Dermis microvascular lymphatic vessel endothelial cell (primary cell): ENCODE data around the gene GAB2. TPM values are rescaled to one million over a fixed set of nuclear protein-coding genes. Genes with fewer than 3 reads are reported as not detected.
A peak's percentile ranks its signal among the peaks of the same experiment; 100 is the strongest.
"Not testable (repeated sequence)": the region's sequence is repeated elsewhere in the genome, so short reads cannot be mapped to it uniquely, and the experiment has no call there.

Source experiments
- DNase-seq, 2 donors: peaks; one replicate each; pipeline versions ENCODE4 v3.0.0 to v3.0.0-alpha.2; 2010; ENCODE audit warnings: low read depth in 2 of 2
- total RNA-seq: library from RNA; depleted of rRNA; stranded (reverse); fragments of >200 nt; gene quantifications from 2 replicates; pipeline ENCODE4 v1.2.1, GENCODE V29; 2014

Gene GAB2
- total RNA-seq, 1 donor from 2014 or later, result 11.4 TPM

DNA sequence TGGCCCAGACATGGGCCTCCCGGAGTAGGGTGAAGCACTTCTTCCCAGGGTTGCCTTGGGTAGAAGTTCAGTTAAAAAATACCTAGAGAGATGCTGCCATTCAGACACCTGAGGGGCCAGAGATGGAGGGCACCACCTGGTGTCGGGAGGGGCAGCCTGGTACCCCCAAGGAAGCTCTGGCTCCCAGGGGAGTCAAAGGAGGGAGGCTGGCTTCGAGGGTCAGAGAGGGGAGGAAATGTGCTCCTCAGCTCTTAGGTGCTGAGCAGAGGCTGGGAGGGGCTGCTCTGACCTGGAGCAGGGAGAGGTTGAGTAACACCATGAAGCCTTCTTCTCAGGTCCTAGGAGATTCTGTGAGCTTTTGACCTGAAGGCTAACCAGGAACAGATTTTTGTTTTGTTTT lies 227.8 kb downstream of the GAB2 start:
- DNase-seq, result no peak

GRCh38 chr11:78189174-78189724 lies 228.4 kb downstream of the GAB2 start:
- DNase-seq, result no peak

DNA sequence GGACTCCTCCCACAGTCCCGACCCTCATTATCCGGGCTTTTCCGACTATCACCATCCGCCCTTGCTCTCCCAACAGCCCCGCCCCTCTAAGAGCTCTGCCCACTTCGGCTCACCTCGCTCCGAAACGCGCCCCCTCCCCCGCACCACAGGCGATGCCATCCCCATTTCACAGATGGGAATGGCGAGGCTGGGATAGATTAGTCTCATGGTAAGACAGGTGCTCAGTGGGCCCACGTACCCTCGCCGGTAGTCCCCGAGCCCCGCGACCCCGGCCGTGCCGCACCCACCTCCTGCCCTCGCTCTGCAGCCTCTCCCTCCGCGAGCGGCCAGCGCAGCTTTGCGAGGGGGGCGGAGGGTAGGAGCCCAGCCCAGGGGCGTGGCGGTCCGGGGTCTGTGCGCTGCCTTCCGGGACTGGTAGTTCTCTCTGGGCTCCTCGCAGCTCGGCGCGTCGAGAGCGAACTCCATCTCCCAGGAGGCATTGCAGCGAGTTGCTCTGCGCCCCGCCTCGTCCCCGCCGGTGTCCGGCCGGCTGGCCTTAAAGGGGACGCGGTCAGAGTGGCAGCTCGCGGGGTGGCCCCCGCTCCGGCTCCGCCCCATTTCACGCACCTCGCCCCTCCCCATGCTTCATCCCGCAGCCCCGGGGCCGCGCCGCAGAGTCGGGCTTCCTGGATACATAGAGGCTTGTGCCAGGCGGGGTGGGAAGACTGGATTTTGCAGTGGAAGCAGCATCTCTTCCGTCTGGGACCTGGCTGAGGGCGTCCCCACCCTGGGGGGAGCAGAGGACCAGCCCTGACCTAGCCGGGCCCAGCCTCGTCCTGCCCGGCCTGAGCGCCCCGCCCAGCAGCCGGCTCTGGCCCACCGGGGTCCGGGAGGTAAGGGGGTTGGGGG lies 229.1 kb downstream of the GAB2 start, which contains the start of the genes KCTD21 and USP35:
TSS of gene KCTD21 (minus strand) at position 341 of the 888 bp plus-strand sequence. CDS start 14,072 bp downstream, outside the sequence.
TSS of gene USP35 (plus strand) at position 634 of the 888 bp plus-strand sequence. CDS start 7,327 bp downstream, outside the sequence.
- peak; percentile 93 to 98 for DNase-seq

DNA sequence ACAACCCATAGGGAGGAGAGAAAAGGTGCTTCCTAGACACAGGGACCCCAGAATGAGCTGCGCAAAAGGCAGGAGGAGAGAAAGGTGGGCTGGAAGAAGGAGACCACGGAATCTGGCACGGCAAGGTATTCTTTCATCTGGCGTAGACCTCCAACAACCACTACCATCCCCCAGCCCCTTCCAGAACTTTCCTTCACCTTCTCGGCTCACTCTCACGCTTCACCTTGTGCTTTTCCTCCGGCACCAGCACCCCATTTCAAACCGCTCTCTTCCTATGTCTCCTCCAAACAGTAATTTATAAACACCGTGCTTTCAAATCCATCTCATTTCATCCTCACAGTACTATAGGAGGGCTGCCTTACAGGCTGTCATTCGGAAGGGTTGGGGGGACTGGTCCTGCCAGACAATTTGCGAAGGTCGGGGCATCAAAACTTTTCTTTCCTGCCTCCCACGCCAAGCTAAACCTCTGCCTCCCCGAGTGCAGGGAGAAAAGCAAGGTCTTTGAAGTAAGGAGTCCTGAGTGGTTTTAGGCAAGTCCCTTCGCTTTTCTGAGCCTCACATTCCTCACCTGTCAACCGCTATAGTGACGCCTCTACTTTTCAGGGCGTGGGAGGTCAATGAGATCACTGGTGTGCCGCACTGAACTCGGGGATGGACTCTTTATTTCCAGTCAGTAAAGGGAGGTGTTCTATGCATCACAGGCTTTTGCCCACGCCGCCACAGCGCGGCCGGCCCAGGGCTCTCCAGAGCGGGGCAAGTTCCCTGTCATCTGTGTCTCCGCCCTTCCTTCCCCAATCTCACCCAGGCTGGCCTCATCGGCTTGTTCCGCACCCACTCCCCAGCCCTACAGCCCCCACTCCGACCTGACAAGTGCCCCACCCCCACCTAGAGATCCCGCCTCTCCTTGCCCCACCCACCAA lies 230.0 kb downstream of the GAB2 start:
- no peak for DNase-seq

DNA sequence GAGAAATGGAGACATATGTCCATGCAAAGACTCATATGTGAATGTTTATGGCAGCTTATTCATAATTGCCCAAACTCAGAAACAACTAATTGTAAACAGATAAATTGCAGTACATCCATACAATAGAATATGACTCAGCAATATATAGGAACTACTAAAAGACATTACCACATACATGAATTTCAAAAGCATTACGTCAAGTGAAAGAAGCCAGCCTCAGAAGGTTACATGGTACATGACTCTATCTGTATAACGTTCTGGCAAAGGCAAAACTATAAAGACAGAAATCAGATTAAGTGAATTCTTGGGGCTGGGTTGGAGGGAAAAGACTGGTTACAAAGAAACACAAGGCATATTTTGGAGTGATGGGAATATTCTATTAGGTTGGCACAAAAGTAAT lies 236.4 kb downstream of the GAB2 start:
- DNase-seq, result no peak

GRCh38 chr11:78180751-78181150 lies 236.9 kb downstream of the GAB2 start:
- DNase-seq, result no peak

- no peak for DNase-seq
Observed at GRCh38 chr11:78179459-78180071, 238.1 kb downstream of the GAB2 start.

DNA sequence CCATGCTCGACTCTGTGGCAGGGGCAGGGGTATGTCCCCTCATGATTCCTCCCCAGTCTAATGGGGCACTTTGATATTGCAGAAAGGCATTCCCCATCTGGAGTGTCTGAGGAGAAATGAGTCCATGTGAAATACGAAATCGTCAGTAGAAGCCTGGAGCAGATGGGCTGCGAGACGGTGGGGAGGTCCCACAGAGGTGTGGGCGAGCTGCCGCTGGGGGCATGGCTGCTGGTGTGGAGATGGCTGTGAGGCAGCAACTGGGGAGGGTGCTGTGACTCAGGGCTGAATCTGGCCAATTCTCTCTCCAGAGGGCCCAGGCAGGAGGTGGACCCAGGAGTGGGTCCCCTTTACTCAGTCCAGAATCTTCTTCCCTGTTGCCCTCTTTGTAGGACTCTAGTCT lies 240.4 kb downstream of the GAB2 start:
- DNase-seq, result no peak

GRCh38 chr11:78176605-78177141 lies 240.9 kb downstream of the GAB2 start:
- no peak for DNase-seq

- not testable (repeated sequence) for DNase-seq
Observed at GRCh38 chr11:78175862-78176261, 241.8 kb downstream of the GAB2 start.

DNA sequence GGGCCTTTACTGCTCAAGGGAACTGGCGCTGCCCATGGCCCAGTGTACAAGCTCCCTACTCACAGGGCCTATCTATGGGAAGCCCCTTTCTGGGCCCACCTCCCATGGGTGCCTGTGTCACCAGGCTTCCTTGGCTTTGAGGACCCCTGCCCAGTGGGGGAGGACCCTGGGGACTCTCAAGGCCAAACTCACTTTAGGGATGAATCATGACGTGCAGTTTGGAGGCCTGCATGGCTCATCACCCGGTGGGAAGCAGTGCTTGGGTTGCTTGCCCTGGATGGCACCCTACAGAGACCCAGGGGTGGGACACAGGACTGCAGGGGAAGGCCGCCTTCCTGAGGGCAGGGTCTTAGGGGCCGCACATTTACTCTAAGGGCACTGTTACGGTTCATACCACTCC lies 245.7 kb downstream of the GAB2 start:
- no peak for DNase-seq

DNA sequence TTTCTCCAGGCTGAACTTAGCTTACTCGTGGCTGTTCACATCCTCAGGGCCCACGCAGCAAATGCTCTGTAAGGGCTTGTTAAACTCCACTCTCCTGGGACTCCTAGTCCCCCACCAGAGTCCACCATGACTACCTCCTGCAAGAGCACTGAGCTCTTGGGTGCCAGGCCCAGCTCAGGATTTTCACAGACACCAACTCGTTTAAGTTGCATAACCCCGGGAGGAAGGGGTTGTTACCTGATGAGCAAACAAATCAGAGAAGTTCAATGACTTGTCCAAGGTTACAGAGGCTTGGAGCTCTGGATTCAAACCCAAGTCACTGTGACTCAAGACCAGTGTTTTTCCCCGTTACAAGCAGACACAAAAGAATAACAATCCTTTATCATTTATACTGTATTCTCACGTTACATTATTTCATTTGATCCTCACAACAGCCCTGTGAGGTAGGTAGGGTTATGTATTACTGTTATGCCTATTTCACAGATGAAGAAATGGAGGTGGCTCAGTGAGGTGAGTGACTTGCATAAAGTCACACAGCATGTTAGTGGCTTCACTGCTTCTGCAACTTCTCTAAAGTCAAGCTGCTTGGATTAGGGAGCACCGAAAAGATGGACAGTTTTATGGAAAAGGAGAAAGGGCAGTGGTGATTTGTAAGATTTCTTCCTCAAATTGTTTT lies 246.6 kb downstream of the GAB2 start:
- no peak for DNase-seq

DNA sequence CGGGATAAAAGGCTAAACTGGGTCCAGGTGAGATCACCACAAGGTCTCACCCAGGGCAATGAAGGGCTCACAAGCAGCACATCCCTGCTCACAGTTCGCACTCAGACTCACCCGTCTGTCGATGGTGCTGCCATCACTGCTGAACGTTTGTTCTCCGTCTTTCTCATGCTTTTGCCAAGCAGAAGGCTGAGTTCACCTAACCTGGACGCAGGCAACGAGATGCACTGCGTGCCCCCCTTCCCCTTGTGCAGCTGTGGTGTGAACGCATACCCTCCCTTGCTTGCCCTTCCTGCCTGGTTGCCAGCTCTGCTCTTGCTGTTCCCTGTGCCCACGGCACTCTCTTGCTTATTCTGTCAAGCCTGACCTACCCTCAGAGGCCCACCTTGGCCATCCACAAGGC lies 247.2 kb downstream of the GAB2 start:
- no peak for DNase-seq

GRCh38 chr11:78168539-78169477 lies 248.8 kb downstream of the GAB2 start:
- DNase-seq, result peak; percentile 69 to 89

- DNase-seq, result no peak
Observed at GRCh38 chr11:78166855-78167469, 250.7 kb downstream of the GAB2 start.
